ENCODE results near the gene ABHD12B. TPM values are rescaled to one million over a fixed set of nuclear protein-coding genes. Genes with fewer than 3 reads are reported as not detected.

The ABHD12B gene
- total RNA-seq, 1 donor: not detected

DNA sequence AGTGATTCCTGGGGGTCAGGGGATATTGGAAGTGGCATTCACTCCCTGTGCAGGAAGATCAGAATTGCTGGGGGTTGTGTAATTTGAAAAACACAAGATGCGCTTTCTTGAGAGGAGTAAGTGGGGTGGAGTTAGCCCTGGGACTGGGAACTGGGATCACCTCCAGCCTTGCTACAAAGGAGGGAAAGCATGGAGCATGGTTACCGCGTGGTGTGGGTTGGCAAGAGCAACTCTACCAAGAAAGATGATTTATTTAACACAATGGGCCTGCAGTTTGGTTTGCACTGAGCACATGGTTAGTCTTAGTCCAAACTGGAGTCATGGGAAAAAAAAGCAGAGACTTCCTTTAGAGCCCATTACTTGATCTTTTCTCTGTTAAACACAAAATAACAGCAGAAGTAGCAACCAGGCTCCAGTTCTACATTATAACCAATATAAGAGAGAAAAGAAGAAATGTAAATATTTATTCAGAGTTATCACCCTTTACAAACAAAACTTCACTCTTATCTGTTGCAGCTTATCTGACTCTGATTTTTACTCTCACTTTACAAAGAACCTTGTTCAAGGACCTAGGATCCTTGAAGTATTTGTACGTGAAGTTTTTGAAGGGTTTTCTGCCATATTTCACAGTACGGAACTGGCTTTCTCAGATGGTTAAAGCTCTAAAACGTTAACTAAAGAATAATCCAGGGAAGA, 38.8 kb upstream of the ABHD12B start:
- DNase-seq (ENCODE audit: low read depth): peak; percentile 29
- TF ChIP-seq, protein P1, sequence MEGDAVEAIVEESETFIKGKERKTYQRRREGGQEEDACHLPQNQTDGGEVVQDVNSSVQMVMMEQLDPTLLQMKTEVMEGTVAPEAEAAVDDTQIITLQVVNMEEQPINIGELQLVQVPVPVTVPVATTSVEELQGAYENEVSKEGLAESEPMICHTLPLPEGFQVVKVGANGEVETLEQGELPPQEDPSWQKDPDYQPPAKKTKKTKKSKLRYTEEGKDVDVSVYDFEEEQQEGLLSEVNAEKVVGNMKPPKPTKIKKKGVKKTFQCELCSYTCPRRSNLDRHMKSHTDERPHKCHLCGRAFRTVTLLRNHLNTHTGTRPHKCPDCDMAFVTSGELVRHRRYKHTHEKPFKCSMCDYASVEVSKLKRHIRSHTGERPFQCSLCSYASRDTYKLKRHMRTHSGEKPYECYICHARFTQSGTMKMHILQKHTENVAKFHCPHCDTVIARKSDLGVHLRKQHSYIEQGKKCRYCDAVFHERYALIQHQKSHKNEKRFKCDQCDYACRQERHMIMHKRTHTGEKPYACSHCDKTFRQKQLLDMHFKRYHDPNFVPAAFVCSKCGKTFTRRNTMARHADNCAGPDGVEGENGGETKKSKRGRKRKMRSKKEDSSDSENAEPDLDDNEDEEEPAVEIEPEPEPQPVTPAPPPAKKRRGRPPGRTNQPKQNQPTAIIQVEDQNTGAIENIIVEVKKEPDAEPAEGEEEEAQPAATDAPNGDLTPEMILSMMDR (IDR thresholded peaks at IDR 0.05; ENCODE audit: insufficient read depth, low read length): no peak

DNA sequence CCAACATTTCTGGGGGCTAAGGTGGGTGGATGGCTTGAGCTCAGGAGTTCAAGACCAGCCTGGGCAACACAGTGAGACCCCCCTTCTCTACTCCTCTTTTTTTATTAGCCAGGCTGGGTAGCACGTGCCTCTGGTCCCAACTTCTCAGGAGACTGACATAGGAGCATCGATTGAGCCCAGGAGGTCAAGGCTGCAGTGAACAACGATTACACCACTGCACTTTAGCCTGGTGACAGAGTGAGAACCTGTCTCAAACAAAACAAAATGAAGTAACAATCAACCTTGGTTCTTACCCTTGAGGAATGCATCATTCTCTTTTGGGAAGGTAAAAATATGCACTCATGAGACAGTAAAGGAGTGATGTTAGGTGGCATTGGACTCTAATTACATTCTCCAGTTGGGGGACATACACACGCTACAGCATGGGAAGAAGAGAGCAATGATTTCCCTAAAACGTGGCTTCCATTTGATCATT, 37.0 kb upstream of the ABHD12B start:
- TF ChIP-seq, protein P1 (IDR thresholded peaks at IDR 0.05; ENCODE audit: insufficient read depth, low read length): no peak
- DNase-seq (ENCODE audit: low read depth): no peak
- no peak overlapping the region for H3K4me3 ChIP-seq (ENCODE audit: low read depth, low read length)

More for the DNA sequence above, 38.8 kb upstream of the ABHD12B start:
- H3K4me3 ChIP-seq (ENCODE audit: low read depth, low read length): no peak overlapping the region

DNA sequence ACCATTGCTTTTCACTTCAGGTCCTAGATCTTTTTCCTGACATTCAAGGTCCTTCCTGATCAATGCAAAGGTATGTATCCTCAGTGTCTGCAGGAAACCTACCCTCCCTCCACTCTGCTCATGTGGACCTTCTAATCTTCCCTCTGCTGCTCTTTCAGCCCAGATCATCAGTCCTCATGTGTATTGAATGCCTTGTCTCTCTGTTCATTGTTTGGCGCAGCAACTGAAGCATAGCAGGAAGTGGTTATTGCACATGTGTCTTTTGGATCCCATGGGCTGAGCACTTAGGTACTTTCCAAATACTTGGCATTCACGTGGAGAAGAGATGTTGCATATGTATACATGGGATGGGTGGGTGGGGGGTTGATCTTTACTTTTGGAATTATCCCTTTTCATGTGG, 36.6 kb upstream of the ABHD12B start:
- H3K4me3 ChIP-seq (ENCODE audit: low read depth, low read length): no peak overlapping the region
- TF ChIP-seq, protein P1 (IDR thresholded peaks at IDR 0.05; ENCODE audit: insufficient read depth, low read length): no peak
- peak; percentile 44 for DNase-seq (ENCODE audit: low read depth)

DNA sequence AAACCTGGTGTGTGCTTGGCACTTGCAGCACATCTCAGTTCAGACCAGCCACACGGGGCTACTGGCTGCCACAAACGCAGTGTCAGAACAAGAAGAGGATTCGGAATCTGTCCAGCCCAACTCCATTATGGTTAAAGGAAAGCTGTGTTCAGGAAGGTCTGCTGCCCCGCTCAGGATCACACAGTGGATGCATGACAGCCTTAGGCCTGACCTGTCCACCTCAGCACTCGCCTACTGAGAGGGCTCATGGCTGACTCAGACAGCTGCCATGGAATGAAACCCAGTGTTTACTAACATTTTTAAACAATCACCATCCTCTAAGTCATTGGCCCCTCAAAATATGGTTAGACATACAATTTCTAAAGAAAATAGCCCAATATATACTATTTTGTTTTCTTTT, 35.3 kb upstream of the ABHD12B start:
- TF ChIP-seq, protein P1 (IDR thresholded peaks at IDR 0.05; ENCODE audit: insufficient read depth, low read length): no peak
- H3K4me3 ChIP-seq (ENCODE audit: low read depth, low read length): no peak overlapping the region
- DNase-seq (ENCODE audit: low read depth): no peak

DNA sequence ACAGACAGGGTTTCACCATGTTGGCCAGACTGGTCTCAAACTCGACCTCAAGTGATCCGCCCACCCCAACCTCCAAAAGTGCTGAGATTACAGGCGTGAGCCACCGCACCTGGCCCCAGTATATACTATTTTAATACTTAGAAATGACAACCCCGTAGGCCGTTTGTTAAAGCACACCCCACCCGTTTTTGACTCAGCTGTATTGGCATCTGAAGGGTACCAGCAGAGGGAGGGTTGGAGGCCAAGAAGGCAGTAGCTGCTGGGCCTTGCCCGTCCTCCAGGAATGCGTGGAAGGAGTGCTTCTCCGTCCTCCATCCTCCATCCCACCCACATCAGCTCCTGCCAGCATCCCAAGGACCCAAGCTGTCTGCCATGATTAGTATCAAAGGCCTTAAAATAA, 34.6 kb upstream of the ABHD12B start:
- H3K4me3 ChIP-seq (ENCODE audit: low read depth, low read length): no peak overlapping the region
- TF ChIP-seq, protein P1 (IDR thresholded peaks at IDR 0.05; ENCODE audit: insufficient read depth, low read length): no peak
- DNase-seq (ENCODE audit: low read depth): no peak

DNA sequence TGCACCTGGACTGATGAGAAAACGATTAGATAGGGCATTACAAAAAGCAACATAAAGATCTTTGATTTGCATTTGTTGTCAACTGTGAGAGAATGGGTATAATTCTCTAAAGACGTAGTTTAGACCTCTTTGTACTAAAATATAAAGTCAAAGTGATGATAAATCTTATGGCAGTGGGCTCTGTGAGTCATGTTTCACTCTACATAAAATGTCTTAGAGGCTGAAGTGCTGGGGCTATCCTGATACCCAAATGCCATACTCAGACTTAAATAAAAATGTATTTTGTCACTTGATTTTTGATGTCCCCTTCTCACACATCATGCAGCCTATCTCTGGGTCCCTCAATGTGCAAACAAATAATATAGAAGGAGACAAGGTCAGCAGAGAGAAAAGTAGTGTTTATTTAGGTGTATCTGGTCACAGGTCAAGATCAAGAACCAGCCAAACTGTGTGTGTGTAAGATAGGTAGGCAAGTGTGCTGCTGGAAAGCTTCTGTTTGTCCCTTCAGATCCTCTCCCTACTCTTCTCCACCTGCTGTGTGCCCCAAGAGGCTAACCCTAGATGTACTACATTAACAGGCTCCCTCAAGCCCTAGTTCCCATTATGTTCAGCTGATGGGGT, 33.9 kb upstream of the ABHD12B start:
- TF ChIP-seq, protein P1 (IDR thresholded peaks at IDR 0.05; ENCODE audit: insufficient read depth, low read length): no peak
- no peak overlapping the region for H3K4me3 ChIP-seq (ENCODE audit: low read depth, low read length)
- no peak for DNase-seq (ENCODE audit: low read depth)

Measured in fibroblast of the aortic adventitia (primary cell).